Measurements from ENCODE around the gene CDH4. TPM values are rescaled to one million over a fixed set of nuclear protein-coding genes. Genes with fewer than 3 reads are reported as not detected.

The CDH4 gene
- total RNA-seq, 1 donor from 2014 or later: not detected

DNA sequence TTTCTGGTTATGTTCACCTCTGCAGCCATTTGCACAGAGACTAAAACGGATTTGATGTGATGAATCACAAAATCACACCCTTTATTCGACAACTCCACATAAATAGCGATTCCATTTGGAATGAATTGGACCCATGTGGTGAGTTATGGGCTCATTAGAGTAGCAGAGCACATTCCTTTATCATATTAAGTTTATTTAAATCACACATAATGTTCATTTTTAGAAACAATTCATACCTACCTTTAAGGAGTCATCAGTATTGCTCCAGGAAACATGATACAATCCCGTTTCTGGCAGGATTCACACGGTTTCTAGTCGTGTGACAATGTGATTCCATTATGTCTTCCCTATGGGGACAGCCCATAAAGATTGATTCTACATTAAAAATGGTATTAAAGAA is 303.5 kb downstream of the CDH4 start:
- intact Hi-C loops (cut with DNase I): no loop called here
- no peak for DNase-seq (ENCODE audit: low spot score)

DNA sequence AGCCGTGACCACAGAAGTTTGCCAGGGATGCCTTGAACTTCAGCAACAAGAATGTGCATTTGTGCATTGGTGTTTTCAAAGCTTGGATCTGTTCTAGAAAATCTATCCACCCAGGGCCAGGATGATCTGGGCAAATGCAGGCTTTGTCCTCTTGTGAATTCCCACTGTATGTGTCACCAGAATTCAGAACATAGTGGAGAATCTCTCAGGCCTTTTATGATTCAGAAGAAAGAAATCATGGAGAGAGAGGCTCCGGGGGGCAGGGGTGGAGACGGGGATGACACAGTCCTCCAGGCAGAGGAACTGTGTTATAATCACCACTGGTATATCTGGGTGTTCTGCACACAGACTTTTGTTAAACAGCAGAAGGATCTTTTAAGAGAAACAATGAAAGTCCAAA is 304.1 kb downstream of the CDH4 start:
- DNase-seq (ENCODE audit: low spot score): no peak
- intact Hi-C loops (cut with DNase I): no loop called here

DNA sequence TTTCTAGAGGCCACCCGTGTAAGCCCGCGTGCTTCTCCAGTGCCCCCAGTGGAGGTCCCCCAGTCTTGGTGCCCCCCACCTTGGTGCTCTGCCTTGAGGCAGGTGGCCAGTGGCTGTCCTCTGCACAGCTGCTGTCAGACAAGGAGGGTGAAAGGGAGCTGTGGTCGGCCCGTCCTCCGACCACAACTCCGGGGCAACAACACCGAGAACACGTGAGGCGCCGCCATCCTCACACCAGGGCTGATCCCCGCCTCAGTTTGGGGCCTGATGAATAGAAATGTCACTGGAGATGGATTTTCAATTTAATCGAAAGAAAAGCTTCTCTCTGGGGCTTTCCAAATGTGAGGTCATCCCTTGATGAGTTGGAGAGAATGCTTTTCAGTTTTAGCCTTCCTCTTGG is 304.6 kb downstream of the CDH4 start:
- DNase-seq (ENCODE audit: low spot score): no peak
- intact Hi-C loops (cut with DNase I): no loop called here

DNA sequence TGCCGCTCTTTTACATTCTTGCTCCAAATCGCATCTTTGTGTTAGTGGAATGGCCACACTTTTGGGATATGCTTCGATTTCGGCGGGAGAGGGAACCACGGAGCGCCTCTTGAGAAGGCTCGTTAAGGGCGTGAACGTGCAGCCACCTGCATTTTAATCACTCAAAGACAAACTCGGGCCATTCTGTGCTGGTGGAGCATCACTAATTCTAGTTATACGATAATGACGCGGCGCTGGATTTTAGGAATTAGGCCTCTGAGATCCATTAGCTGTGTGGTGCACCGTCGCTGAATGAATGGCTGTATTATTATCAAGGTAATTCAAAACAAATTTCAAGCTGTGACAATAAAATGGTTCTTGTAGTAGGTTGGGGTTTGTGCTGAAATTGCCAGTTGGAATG is 305.6 kb downstream of the CDH4 start:
- no peak for DNase-seq (ENCODE audit: low spot score)
- intact Hi-C loops (cut with DNase I): no loop called here

DNA sequence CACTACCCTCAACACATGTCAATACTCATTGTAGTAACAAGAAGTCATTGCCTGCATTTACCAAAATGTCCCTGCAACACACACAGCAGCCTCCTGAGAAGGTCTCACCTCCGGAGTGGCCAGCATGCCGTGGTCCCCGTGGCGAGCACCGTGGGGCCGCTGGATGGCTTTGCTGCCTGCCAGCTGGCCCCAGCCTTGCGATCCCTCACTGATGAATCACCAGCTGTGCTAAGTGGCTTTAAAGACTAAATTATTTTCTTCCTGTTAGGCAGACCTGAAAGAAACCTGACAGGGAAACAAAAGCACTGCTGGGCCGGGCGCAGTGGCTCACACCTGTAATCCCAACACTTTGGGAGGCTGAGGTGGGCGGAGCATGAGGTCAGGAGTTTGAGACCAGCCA is 306.7 kb downstream of the CDH4 start:
- no peak for DNase-seq (ENCODE audit: low spot score)
- intact Hi-C loops (cut with DNase I): no loop called here

DNA sequence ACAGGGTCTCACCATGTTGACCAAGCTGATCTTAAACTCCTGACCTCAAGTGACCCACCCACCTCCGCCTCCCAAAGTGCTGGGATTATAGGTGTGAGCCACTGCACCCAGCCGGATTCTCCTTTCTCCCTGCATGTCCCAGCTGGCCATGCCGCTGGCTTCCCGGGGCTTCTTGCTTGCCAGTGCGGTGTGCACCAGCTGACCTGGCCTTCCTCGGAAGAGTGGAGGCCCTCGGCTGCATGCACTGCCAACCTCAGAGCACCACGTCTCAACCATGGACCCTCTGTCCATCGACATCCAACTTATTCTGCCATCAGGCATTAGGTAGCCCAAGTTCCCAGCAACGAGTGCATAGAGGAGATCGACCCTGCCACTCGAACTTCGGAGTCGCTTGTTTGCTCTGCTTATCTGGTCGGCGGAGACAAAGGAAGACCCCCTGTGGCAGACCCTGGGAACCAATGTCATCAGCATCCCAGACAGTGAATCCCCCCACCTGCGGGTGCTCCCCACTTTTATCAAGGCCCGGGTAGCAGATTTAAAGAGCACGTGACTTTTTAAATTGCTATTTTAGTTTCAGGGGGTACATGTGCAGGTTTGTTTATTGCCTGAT is 307.8 kb downstream of the CDH4 start:
- no peak for DNase-seq (ENCODE audit: low spot score)
- intact Hi-C loops (cut with DNase I): no loop called here

DNA sequence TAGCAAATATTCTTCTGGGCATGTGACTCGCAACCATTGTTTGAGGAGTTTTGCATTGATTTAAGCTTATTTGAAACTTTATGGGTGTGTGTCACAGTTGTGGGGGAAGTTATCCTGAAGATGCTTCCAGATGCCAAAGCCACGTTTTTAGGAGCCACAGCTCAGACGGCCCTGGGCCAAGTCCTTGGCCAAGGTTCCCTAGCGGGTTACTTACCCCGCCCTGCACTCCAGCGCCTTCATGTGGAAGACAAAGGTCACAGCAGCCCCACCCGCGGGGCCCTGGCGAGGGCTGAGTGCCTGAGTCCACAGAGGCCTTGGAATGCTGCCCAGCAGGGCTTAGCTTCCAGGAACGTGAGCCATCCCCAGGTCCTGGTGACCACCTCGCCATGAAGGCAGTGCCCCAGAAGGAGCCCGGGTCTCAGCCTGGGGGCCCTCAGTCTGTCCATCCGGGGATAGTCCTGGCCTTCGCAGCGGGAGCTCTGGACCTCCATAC is 308.3 kb downstream of the CDH4 start:
- intact Hi-C loops (cut with DNase I): no loop called here
- no peak for DNase-seq (ENCODE audit: low spot score)

DNA sequence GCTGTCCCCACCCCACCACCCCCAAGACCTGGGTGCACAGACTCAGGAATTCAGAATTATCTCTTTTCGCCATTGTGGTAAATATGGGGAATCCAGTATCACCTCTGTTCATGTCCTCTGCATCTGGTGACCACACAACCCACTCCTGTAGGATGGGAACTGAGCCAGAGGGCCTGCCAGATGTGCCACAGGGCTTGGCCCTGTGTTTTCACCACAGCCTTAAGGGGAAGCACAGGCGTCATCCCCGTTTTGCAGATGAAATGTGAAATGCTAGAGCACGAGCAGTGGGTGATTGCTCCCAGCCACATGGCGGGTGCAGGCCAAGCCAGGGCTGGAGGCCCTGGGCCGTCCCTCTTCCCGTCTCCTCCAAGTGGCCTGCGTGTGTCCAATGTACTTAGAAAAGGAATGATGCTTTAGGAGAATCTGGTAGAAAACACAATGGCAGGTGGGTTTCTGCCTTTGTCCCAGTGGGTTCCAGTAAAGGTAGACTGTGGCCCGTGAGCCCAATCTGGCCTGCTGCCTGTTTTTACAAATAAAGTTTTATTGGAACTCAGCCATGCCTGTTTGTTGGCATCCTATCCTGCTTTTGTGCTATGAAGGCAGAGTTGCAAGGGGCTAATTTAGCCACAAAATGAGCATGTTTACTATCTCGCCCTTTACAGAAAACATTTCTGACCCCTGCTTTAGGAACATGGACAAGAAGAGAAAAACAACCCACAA is 309.2 kb downstream of the CDH4 start:
- no peak for DNase-seq (ENCODE audit: low spot score)
- intact Hi-C loops (cut with DNase I): no loop called here

DNA sequence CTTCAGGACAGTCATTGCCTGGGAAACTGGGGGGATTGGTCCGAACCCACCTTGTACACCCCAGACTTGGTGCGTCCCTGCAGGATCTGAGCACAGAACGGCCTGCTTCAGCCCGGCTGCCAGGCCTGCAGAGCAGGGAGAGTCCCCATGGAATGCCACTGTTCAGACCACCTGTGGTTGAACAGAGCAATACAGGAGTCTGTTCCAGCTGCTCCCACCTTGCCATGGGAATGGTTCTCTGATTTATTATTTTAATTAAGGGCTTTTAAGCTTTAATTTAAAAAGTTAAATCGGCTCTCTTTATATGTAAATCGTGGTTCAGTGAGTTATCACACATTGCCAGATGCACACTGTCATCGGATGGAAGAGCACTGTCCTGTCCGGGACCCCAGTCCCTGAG is 310.4 kb downstream of the CDH4 start:
- intact Hi-C loops (cut with DNase I): no loop called here
- no peak for DNase-seq (ENCODE audit: low spot score)

DNA sequence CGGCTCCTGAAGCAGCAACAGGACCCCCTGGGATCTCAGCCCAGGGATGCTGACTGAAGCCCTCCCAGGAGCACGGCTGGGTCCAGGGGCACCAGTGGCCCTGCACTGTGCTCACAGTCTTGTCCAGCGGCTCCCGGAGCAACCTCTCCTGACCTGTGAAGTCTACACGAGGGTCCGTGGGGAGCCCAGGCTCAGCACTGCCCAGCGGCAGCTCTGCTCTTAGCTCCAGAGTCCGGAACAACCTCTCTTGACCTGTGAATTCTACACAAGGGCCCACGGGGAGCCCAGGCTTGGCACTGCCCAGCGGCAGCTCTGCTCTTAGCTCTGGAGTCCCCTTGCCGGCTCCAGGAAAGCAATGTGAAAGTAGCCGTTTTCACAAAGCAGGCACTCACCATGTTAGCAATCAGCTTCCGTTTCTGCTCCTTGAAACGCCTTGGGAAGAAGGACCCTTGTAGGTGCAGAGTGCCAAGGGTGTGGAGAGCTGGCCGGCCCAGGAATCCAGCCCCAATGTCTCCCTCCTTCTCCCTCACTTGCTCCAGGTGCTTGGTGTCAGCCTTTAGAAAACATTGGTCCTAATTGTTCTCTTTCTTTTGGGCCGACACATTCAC is 310.9 kb downstream of the CDH4 start:
- DNase-seq (ENCODE audit: low spot score): no peak
- intact Hi-C loops (cut with DNase I): no loop called here

DNA sequence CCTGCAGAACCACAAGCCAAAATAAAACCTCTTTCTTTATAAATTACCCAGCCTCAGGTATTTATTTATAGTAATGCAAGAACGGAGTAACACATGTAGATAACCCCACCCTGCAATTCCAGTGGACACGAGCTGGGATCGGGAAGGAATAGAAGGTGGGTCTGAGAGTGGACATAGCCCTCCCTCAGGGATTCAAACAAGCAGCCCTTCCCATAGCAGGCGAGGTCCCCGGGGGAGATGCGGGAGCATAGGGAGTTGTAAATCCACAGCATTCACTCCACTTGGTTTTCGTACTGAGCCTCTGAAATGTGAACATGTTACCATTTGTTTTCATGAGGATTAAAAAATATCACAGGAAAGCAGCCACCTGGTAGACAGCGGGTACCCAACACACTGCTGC is 312.6 kb downstream of the CDH4 start:
- no peak for DNase-seq (ENCODE audit: low spot score)
- intact Hi-C loops (cut with DNase I): no loop called here

DNA sequence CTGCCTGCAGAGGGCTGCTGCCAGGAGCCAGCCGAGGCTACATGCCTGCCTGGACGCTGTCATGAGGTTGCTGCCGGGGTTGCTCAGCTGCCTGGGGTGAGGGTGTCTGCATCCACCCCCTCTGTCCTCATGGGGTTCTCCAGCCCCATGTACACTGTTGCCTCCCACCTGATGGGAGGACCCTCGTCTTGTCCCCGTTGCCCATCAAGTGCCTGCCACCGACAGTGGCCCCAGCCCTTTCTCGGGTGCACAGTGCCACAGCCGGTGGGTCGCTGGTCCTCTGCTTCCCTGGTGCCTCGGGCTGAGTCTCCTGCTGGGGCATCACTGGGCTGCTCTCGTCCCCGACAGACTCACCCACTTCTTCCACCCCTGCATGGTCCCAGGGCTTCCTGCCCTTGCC is 313.7 kb downstream of the CDH4 start:
- intact Hi-C loops (cut with DNase I): no loop called here
- no peak for DNase-seq (ENCODE audit: low spot score)

DNA sequence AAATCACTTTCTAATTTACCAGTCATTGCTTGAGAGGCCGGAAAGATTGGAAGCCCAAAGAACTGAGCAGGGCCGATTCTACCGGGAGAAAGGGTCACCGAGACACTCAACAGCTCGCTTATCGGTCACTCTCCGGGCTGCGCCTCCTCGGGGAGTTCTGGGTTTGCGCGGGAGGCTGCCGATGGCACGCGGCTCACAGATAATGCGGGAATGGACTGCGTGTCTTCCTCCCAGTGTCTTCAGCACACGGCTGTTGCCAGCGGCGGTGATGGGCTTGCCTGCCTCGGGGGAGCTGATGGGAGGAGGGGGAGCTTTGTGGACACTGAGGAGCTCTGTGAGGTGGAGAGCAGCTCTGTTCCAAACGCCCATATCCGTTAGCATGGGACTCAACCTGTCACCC is 314.6 kb downstream of the CDH4 start:
- DNase-seq (ENCODE audit: low spot score): no peak
- intact Hi-C loops (cut with DNase I): no loop called here

DNA sequence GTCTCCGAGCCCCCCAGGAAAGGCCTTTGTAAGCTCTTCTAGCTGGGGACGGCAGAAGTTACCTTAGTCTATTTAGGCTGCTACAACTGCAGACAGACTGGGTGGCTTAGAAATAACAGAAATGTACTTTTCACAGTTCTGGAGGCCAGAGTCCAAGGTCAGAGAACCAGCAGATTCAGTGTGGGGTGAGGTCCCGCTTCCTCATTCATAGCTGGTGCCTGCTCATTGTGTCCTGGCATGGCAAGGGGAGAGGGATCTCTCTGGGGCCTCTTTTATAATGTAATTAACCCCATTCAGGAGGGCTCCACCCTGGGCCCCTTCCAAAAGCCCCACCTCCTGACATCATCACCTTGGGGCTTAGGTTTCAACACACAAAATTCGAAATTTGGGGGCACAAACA is 315.1 kb downstream of the CDH4 start:
- DNase-seq (ENCODE audit: low spot score): no peak
- intact Hi-C loops (cut with DNase I): no loop called here

DNA sequence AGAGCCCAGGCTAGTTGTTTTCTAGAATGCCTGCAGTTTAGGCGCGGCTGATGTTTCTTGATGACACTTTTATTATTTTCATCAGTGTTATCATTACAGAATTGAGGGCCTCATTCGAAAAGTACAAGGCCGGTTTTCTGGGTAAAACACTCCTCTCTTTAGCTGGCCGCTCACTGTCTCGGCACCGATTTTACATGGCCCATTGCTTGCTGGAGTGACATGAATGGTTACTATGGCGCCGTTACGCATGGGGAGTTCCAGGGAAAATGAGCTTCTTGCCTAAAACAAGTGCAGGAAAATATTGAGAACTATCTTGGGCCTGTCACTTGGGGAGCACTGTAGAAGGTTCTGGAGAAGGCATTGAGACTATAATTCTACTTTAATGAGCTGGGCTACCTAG is 317.8 kb downstream of the CDH4 start:
- intact Hi-C loops (cut with DNase I): no loop called here

DNA sequence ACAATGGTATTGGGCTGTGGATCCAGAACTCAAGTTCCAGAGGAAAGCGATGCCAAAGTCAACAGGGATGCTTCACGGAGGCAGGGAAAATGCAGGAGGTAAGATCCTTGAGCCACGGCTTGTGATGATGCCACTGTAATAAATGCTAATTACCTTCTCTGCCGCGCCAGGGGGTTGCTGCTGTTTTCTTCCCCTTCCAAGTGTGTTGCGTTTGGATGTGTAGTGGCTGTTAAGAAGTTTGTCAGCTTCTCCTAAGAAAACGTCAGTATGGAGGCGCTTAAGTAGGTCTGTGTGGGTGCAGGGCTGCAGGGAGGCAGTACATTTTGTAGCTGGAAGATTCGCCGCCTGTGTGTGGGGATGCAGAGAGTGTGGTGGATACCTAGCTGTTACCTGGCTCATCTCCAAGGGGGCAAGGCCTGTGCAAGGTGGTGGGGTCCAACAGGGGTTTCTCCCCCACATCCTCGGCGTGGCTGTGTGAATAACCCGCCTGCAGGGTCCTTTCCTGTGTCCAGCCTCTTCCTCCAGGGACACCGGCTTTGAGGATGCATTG is 318.7 kb downstream of the CDH4 start:
- intact Hi-C loops (cut with DNase I): no loop called here
- no peak for DNase-seq (ENCODE audit: low spot score)

More for the DNA sequence above, 317.8 kb downstream of the CDH4 start:
- no peak for DNase-seq (ENCODE audit: low spot score)

DNA sequence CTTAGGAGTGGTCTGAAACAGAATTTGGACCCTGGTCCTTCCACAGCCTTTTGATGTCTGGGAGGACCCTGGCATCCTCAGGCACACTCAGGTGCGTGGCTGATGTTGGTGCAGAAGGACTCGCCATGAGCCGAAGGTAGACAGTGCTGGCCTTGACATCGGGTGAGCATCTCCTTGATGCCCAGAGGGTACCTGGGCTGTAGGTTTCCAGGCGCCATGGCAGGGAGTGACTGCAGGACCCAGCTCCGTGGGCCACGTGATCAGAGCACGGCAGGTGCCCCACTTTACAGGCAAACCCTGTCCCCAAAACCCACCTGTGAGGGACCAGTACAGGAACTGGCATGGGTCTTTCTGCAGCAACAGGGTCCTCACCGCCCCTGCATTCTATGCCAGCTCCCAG is 319.2 kb downstream of the CDH4 start:
- DNase-seq (ENCODE audit: low spot score): no peak
- intact Hi-C loops (cut with DNase I): no loop called here

DNA sequence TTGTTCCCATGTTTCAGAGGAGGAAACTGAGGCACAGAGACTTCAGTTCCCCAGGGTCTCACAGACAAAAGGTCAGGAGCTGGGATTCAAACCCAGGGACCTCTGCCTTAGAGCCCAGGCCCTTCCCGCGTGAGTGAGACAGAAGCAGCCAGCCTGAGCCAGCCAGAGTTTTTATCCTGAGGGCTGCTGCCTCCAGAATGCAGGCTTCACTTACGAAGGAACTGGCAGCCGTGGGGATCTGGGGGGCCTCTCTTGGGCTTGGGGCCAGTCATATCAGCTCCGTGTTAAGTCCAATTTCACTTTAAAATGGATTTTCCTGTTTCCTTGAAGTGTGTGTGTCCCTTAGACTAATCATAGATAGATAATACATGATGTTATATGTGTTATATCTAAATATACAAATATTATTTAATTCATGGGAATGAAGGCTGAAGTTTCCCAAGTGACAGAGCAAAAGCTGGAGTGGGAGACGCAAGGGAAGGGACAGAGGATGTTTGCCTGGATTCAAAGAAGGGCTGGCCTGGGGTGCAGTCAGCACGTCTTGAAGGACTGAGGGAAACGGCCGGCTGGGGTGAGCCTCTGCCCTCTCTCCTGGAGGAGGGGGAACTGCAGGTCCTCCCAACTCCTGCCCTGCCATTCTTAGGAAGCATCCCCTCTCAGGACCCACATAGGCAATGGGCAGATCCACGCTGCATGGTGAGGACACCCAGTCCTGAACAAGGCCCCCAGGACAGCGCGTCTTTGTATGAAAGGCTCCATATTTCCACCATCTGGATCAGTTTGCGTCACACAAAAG is 320.1 kb downstream of the CDH4 start:
- intact Hi-C loops (cut with DNase I): no loop called here
- no peak for DNase-seq (ENCODE audit: low spot score)

DNA sequence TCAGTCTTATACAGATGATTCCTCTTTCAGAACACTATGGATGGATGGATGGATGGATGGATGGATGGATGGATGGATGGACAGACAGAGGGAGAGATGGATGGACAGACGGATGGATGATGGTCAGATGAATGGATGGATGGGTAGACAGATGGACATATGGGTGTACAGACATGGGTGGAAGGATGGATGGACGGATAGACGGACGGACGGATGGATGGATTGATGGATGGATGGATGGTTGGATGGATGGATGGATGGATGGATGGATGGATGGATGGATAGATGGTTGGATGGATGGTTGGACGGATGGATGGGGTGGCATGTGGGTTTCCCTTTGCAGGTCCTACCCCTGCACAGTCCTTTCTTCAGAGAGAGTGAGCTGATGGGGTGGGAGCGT is 320.7 kb downstream of the CDH4 start:
- intact Hi-C loops (cut with DNase I): no loop called here

More for the DNA sequence above, 320.7 kb downstream of the CDH4 start:
- DNase-seq (ENCODE audit: low spot score): no peak
